ENCODE data around the gene COL4A4. TPM values are rescaled to one million over a fixed set of nuclear protein-coding genes. Genes with fewer than 3 reads are reported as not detected.

The COL4A4 gene
- polyA plus RNA-seq, 2 donors = 0.10 to 0.16 TPM

DNA sequence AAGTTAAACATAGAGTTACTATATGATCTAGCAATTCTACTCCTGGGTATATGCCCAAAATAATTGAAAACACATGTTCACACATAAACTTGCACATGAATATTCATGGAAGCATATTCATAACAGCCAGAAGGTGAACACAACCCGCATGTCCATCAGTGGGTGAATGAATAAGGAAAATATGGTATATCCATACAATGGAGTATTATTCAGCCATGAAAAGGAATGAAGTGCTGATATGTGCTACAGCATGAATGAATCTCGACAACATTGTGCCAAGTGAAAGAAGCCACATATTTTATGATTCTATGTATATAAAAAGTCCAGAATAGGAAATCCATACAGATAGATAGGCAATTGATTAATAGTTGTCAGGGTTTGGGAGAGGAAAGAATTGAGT, 15.9 kb downstream of the COL4A4 start:
- WGBS, 2 donors = 74 to 78% methylated on average over 2 of the region's 2 CpGs
- Histone ChIP-seq H3K9me3 (ENCODE audit: control insufficient read depth in 2 of 2, insufficient read depth in 1 of 2, low read depth in 1 of 2, low read length in 1 of 2) (no peaks in the 10 kb centered on the region), H3K4me1 (ENCODE audit: control insufficient read depth in 2 of 2, insufficient read depth in 2 of 2, low read length in 1 of 2) (no peaks in the 10 kb centered on the region), H3K4me3 (ENCODE audit: low read depth in 1 of 2, low read length in 2 of 2) (no peak overlapping the region), H3K27ac (ENCODE audit: low read depth in 2 of 2, low read length in 1 of 2) (no peak overlapping the region), H3K27me3 (ENCODE audit: control insufficient read depth in 1 of 2, insufficient read depth in 2 of 2, low read length in 2 of 2) (no peaks in the 10 kb centered on the region), H3K36me3 (ENCODE audit: control insufficient read depth in 2 of 2, insufficient read depth in 2 of 2, low read length in 1 of 2) (no peaks in the 10 kb centered on the region)

- Histone ChIP-seq H3K27me3 (ENCODE audit: control insufficient read depth in 1 of 2, insufficient read depth in 2 of 2, low read length in 2 of 2) (no peaks in the 10 kb centered on the region), H3K4me3 (ENCODE audit: low read depth in 1 of 2, low read length in 2 of 2) (no peak overlapping the region), H3K36me3 (ENCODE audit: control insufficient read depth in 2 of 2, insufficient read depth in 2 of 2, low read length in 1 of 2) (no peaks in the 10 kb centered on the region), H3K9me3 (ENCODE audit: control insufficient read depth in 2 of 2, insufficient read depth in 1 of 2, low read depth in 1 of 2, low read length in 1 of 2) (no peaks in the 10 kb centered on the region), H3K4me1 (ENCODE audit: control insufficient read depth in 2 of 2, insufficient read depth in 2 of 2, low read length in 1 of 2) (no peaks in the 10 kb centered on the region), H3K27ac (ENCODE audit: low read depth in 2 of 2, low read length in 1 of 2) (no peak overlapping the region)
- WGBS, 2 donors = 71 to 73% methylated on average over 3 of the region's 3 CpGs
Observed at GRCh38 chr2:227147023-227147422, 17.0 kb downstream of the COL4A4 start.

GRCh38 chr2:227146456-227146855, 17.5 kb downstream of the COL4A4 start:
- WGBS, 2 donors = 83% methylated on average over 6 of the region's 6 CpGs
- Histone ChIP-seq H3K27me3 (ENCODE audit: control insufficient read depth in 1 of 2, insufficient read depth in 2 of 2, low read length in 2 of 2) (no peaks in the 10 kb centered on the region), H3K9me3 (ENCODE audit: control insufficient read depth in 2 of 2, insufficient read depth in 1 of 2, low read depth in 1 of 2, low read length in 1 of 2) (no peaks in the 10 kb centered on the region)

GRCh38 chr2:227143895-227144294, 20.1 kb downstream of the COL4A4 start:
- H3K4me3 ChIP-seq (ENCODE audit: low read depth in 1 of 2, low read length in 2 of 2) = no peak overlapping the region
- WGBS, 2 donors = 45 to 58% methylated on average over 1 of the region's 1 CpG
- H3K4me1 ChIP-seq (ENCODE audit: control insufficient read depth in 2 of 2, insufficient read depth in 2 of 2, low read length in 1 of 2) = no peaks in the 10 kb centered on the region
- no peak overlapping the region for H3K27ac ChIP-seq (ENCODE audit: low read depth in 2 of 2, low read length in 1 of 2)
- H3K36me3 ChIP-seq (ENCODE audit: control insufficient read depth in 2 of 2, insufficient read depth in 2 of 2, low read length in 1 of 2) = no peaks in the 10 kb centered on the region
- H3K27me3 ChIP-seq (ENCODE audit: control insufficient read depth in 1 of 2, insufficient read depth in 2 of 2, low read length in 2 of 2) = no peaks in the 10 kb centered on the region
- no peaks in the 10 kb centered on the region for H3K9me3 ChIP-seq (ENCODE audit: control insufficient read depth in 2 of 2, insufficient read depth in 1 of 2, low read depth in 1 of 2, low read length in 1 of 2)

More at GRCh38 chr2:227146456-227146855, 17.5 kb downstream of the COL4A4 start:
- no peak overlapping the region for H3K4me3 ChIP-seq (ENCODE audit: low read depth in 1 of 2, low read length in 2 of 2)
- no peaks in the 10 kb centered on the region for H3K36me3 ChIP-seq (ENCODE audit: control insufficient read depth in 2 of 2, insufficient read depth in 2 of 2, low read length in 1 of 2)
- no peak overlapping the region for H3K27ac ChIP-seq (ENCODE audit: low read depth in 2 of 2, low read length in 1 of 2)
- H3K4me1 ChIP-seq (ENCODE audit: control insufficient read depth in 2 of 2, insufficient read depth in 2 of 2, low read length in 1 of 2) = no peaks in the 10 kb centered on the region

DNA sequence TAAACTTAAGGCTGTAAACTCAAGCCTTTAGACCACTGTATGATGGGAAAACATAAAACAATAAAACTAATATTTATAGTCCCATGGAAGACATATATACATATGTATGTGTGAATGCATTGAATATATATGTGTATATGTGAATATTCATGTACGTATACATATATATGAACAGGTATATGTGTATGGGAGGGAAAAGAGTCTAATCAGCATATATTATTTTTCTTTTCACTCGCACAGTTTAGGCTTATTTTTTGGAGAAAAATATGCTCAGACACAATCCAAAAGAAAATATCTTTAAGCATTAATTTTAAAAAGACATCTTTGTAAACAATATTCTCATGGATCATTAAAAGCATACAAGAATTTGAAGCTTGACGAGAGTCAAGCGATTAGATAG, 22.7 kb downstream of the COL4A4 start:
- H3K9me3 ChIP-seq (ENCODE audit: control insufficient read depth in 2 of 2, insufficient read depth in 1 of 2, low read depth in 1 of 2, low read length in 1 of 2) = no peaks in the 10 kb centered on the region
- no peak overlapping the region for H3K4me3 ChIP-seq (ENCODE audit: low read depth in 1 of 2, low read length in 2 of 2)
- H3K4me1 ChIP-seq (ENCODE audit: control insufficient read depth in 2 of 2, insufficient read depth in 2 of 2, low read length in 1 of 2) = no peaks in the 10 kb centered on the region
- H3K36me3 ChIP-seq (ENCODE audit: control insufficient read depth in 2 of 2, insufficient read depth in 2 of 2, low read length in 1 of 2) = no peaks in the 10 kb centered on the region
- H3K27ac ChIP-seq (ENCODE audit: low read depth in 2 of 2, low read length in 1 of 2) = no peak overlapping the region
- WGBS, 2 donors = 85 to 88% methylated on average over 4 of the region's 4 CpGs
- no peaks in the 10 kb centered on the region for H3K27me3 ChIP-seq (ENCODE audit: control insufficient read depth in 1 of 2, insufficient read depth in 2 of 2, low read length in 2 of 2)

- no peaks in the 10 kb centered on the region for H3K4me1 ChIP-seq (ENCODE audit: control insufficient read depth in 2 of 2, insufficient read depth in 2 of 2, low read length in 1 of 2)
- 82 to 83% methylated on average over 5 of the region's 5 CpGs for WGBS, 2 donors
- no peaks in the 10 kb centered on the region for H3K9me3 ChIP-seq (ENCODE audit: control insufficient read depth in 2 of 2, insufficient read depth in 1 of 2, low read depth in 1 of 2, low read length in 1 of 2)
- no peaks in the 10 kb centered on the region for H3K27me3 ChIP-seq (ENCODE audit: control insufficient read depth in 1 of 2, insufficient read depth in 2 of 2, low read length in 2 of 2)
- no peaks in the 10 kb centered on the region for H3K36me3 ChIP-seq (ENCODE audit: control insufficient read depth in 2 of 2, insufficient read depth in 2 of 2, low read length in 1 of 2)
- H3K4me3 ChIP-seq (ENCODE audit: low read depth in 1 of 2, low read length in 2 of 2) = no peak overlapping the region
- H3K27ac ChIP-seq (ENCODE audit: low read depth in 2 of 2, low read length in 1 of 2) = no peak overlapping the region
Observed at GRCh38 chr2:227134591-227134990, 29.4 kb downstream of the COL4A4 start.

DNA sequence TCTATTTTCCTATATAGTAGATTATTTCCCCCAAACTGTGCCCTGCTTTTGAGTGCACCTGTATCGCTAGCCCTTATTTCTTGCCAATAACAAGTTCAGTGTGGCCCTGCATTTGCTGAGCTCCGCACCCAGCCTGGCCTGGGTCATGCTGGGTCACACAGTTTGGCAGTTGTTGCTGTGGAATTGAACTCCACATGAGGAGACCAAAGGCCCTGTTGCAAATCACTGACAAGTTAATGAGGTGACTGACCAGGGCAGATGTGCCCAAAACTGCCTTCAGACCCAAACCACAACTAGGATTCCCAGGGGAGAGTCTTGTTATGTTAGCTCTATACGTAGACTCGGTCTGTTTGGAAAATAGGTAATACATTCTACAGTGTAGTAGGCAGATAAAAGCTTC, 31.0 kb downstream of the COL4A4 start:
- H3K9me3 ChIP-seq (ENCODE audit: control insufficient read depth in 2 of 2, insufficient read depth in 1 of 2, low read depth in 1 of 2, low read length in 1 of 2) = no peaks in the 10 kb centered on the region
- H3K36me3 ChIP-seq (ENCODE audit: control insufficient read depth in 2 of 2, insufficient read depth in 2 of 2, low read length in 1 of 2) = no peaks in the 10 kb centered on the region
- H3K4me1 ChIP-seq (ENCODE audit: control insufficient read depth in 2 of 2, insufficient read depth in 2 of 2, low read length in 1 of 2) = no peaks in the 10 kb centered on the region
- H3K27me3 ChIP-seq (ENCODE audit: control insufficient read depth in 1 of 2, insufficient read depth in 2 of 2, low read length in 2 of 2) = no peaks in the 10 kb centered on the region
- no peak overlapping the region for H3K27ac ChIP-seq (ENCODE audit: low read depth in 2 of 2, low read length in 1 of 2)
- H3K4me3 ChIP-seq (ENCODE audit: low read depth in 1 of 2, low read length in 2 of 2) = no peak overlapping the region
- 72 to 78% methylated on average over 4 of the region's 4 CpGs for WGBS, 2 donors

GRCh38 chr2:227130636-227131035, 33.4 kb downstream of the COL4A4 start:
- Histone ChIP-seq H3K27ac (ENCODE audit: low read depth in 2 of 2, low read length in 1 of 2) (no peak overlapping the region), H3K9me3 (ENCODE audit: control insufficient read depth in 2 of 2, insufficient read depth in 1 of 2, low read depth in 1 of 2, low read length in 1 of 2) (no peaks in the 10 kb centered on the region), H3K27me3 (ENCODE audit: control insufficient read depth in 1 of 2, insufficient read depth in 2 of 2, low read length in 2 of 2) (no peaks in the 10 kb centered on the region), H3K36me3 (ENCODE audit: control insufficient read depth in 2 of 2, insufficient read depth in 2 of 2, low read length in 1 of 2) (no peaks in the 10 kb centered on the region), H3K4me1 (ENCODE audit: control insufficient read depth in 2 of 2, insufficient read depth in 2 of 2, low read length in 1 of 2) (no peaks in the 10 kb centered on the region), H3K4me3 (ENCODE audit: low read depth in 1 of 2, low read length in 2 of 2) (no peak overlapping the region)
- WGBS, 2 donors = 85 to 88% methylated on average over 8 of the region's 8 CpGs

DNA sequence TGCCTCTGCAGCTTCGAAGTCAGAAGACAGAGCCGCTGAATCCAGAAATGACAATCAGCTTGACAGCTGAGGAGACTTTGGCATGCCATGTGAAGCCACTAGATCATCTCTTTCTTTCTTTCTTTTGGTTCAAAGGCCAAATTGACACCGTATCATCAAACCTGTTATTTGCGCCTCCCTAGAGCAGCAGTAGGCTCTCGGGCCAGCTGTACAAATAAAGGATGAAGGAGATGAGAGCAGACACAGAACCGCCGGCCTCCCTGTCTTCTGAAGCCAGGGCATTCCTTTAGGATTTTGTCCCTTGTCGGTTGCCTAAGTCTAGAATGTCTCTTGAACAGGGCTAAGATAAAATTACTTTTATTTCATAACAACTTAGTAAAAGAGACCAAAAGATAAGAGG, 36.8 kb downstream of the COL4A4 start:
- Histone ChIP-seq H3K27ac (ENCODE audit: low read depth in 2 of 2, low read length in 1 of 2) (no peak overlapping the region), H3K36me3 (ENCODE audit: control insufficient read depth in 2 of 2, insufficient read depth in 2 of 2, low read length in 1 of 2) (no peaks in the 10 kb centered on the region), H3K4me1 (ENCODE audit: control insufficient read depth in 2 of 2, insufficient read depth in 2 of 2, low read length in 1 of 2) (no peaks in the 10 kb centered on the region), H3K27me3 (ENCODE audit: control insufficient read depth in 1 of 2, insufficient read depth in 2 of 2, low read length in 2 of 2) (no peaks in the 10 kb centered on the region), H3K4me3 (ENCODE audit: low read depth in 1 of 2, low read length in 2 of 2) (no peak overlapping the region), H3K9me3 (ENCODE audit: control insufficient read depth in 2 of 2, insufficient read depth in 1 of 2, low read depth in 1 of 2, low read length in 1 of 2) (no peaks in the 10 kb centered on the region)
- 40 to 48% methylated on average over 8 of the region's 8 CpGs for whole genome bisulfite sequencing, 2 donors

GRCh38 chr2:227125506-227125905, 38.5 kb downstream of the COL4A4 start:
- no peak overlapping the region for H3K4me3 ChIP-seq (ENCODE audit: low read depth in 1 of 2, low read length in 2 of 2)
- no peaks in the 10 kb centered on the region for H3K9me3 ChIP-seq (ENCODE audit: control insufficient read depth in 2 of 2, insufficient read depth in 1 of 2, low read depth in 1 of 2, low read length in 1 of 2)
- WGBS, 2 donors = 73 to 81% methylated on average over 5 of the region's 5 CpGs
- no peaks in the 10 kb centered on the region for H3K27me3 ChIP-seq (ENCODE audit: control insufficient read depth in 1 of 2, insufficient read depth in 2 of 2, low read length in 2 of 2)
- H3K4me1 ChIP-seq (ENCODE audit: control insufficient read depth in 2 of 2, insufficient read depth in 2 of 2, low read length in 1 of 2) = no peaks in the 10 kb centered on the region
- H3K36me3 ChIP-seq (ENCODE audit: control insufficient read depth in 2 of 2, insufficient read depth in 2 of 2, low read length in 1 of 2) = no peaks in the 10 kb centered on the region
- H3K27ac ChIP-seq (ENCODE audit: low read depth in 2 of 2, low read length in 1 of 2) = no peak overlapping the region
